GM11168 (cell line): ENCODE data around the gene HTT.

Experiments
- in situ Hi-C: fragments of 300-500 bp; cut with MboI; formaldehyde crosslinking; loops from one replicate; pipeline ENCODE4 v1.12.0; 2022; ENCODE audit warnings: low sequenced_read_pairs; ENCODE audit not compliant: unreplicated experiment

HTT gene

DNA sequence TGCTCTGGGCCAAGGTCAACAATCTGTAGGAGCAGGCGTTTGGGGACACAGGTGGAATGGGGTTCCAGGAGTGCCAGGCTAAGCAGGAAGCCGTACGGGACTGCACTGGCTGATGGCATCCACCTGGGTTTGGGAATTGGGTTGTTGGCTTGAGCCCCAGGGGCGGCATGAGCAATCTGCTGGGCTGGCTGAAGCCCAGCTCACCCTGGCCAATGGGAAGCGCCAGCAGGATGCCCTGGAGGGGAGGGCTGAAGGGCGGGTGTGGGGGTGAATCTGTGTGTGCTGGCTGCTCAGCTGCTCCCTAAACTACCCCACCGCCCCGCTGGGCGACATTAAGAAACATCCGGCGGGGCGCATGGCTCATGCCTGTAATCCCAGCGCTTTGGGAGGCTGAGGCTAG is 209.4 kb downstream of the HTT start:
- in situ Hi-C loops: no loop called here

DNA sequence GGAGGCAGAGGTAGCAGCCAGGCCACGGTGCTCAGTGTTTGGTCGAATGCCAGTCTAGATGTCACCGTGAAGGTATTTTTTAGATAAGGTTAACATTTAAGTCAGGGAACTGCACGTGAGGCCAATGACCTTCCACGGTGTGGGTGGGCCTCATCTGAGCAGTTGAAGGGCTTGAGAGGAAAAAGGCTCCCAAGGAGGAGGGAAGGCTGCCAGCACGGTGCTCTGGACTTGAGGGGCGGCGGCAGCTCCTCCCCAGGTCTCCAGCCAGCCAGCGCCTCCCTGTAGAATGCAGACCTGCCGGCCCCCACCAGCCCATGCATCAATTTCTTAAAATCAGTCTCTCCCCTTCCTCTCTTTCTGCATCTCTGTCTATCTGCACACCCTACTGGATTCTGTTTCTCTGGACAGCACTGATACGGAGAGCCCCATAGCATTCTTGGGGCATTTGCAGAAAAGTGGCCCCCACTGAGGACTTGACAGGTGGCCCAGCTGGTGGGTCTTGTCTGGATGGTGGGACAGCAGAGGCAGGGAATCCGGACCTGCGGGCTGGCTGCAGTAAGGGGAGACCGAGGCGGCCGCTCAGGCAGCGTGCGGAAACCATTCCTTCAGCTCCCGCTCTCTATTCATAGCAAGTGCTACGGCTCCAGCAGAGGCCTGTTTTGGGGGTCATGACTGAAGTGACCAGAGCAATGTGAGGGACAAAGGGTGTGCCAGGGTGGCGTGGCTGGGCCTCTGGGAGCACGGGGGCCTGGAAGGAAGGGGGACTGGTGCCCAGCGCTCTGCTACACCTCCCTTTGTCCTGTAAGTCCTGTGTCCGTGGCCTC is 210.5 kb downstream of the HTT start:
- in situ Hi-C loops: no loop called here

DNA sequence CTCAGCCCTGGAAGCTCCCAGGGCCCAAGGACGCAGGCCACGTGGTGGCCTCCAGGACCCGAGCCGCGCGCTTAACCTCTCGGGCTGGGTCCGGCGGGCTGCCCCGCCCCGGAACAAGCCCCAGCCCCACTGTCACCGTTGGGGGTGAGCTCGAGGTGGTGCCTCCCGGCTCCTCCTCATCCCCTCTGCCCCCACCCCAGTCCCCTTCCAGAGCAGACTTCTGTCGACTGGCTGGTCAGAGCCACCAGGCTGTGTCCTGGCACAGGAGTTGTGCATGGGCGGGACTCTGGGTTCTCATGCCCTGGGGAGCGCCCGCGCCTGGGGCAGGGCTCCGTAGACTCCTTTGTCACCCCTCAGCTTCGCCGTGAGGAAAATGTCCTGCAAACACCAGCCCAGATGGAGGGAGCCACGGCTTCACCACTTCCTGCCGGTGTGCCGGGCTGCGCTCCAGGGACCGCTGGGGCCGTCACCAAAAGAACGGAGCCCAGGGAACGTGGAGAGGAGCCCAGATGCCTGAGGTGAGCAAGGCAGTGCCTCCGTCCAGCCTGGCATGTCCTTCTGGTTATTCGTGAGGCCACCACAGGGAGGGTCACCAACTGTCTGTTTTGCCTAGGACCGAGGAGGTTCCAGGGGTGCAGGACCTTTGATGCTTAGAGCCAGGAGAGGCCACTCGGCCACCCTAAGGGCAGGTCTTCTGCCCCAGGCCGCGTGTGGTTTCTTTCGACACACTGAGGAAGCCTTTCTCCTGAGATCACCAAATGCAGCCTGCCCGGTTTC is 211.3 kb downstream of the HTT start:
- in situ Hi-C loops: no loop called here

DNA sequence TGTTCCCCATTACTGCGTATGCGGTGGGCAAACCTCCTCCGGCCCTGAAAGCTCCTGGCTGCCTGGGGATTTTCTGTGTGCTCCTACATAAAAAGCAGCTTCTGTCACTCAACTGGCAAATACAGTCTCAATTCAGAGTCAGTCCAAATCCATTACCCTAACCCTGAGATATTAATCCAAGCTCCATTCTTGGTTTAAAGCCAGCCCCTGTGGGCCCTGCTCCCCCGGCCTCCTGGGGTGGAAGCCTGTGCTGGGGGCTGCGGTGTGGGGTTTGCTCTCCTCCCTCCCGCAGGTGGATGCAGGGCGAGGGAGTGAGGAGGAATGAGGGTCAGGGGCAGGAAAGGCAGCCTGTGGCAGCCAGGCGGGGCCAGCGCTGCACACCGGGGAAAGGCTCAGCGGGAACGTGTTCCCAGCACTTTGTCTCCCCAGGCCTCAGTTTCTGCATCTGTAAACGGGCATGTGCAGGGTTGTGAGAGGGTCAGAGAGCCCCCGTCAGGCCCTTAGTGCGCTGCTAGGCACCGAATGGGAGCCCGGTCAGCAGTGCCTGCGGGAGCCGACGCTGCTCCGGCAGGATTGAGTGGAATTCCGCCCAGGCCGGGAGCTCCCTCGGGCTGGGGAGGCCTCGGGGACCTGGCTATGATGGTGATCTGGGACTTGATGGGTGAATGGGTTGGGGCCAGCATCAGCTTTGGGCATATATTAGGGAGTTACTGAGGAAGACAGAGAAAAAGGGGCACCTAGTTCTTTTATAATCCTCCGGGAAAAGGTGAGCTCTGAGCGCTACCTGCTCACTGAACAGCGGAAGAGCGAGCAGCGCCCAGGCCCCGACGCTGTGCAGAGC is 212.1 kb downstream of the HTT start:
- in situ Hi-C loops: no loop called here

DNA sequence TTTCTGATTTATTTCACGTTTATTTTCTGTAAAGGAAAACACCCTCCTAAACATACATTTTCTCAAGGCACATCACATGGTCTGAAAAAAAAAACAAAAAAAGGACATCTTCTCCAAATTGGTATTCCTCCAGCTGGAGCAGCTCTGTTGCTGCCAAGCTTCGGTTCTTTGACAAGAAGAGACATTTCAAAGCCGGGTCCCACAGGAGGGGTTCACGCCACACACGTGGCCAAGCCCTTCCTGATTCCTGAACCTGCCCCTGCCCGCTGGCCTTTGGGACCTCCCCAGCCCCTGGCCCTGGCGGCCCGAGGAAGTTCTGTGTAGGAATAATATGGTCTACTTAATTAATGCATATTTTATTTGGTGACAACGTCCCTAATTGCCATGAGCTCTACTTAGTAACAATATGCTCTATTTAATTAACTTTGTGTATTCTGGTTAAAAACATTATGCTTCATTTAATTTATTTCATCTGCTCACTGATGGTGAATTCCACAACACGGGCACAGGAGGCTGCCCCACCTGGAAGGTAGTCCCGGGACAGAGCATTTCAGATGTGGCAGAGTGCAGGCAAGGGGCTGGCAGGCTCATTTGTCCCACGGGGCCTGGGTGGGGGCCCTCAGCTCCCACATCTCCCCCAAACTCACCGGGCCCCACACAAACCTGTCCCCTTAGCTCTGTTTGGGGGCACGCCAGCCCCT is 212.9 kb downstream of the HTT start:
- in situ Hi-C loops: no loop called here

DNA sequence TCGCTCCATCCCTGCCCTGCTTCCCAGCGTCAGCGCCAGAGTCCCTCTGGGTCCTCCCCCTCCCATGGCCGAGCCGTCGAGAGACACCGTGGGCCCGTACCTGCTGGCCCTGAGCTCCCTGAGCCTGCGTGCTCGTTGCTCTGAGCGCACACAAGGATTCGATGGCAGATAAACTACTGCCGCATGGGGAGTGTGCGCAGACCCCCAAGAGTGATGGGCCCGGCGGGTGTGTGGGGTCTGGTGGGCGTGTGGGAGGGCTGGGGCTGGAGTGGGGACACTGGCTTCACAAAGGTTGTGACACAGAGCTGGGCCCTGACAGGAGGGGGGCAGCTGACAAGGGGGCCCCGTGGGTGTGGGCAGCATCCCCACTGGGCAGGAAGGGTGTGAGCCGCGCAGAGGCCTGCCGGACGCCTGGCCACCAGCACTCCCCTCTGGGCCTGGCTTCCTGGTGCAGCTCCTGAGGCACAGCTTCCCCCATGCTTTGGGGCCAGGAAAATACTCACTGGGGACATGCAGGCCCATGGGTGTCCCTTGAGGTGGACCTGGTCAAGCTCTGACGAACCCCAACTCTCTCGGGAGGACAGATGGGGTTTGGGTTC is 213.6 kb downstream of the HTT start:
- in situ Hi-C loops: no loop called here

DNA sequence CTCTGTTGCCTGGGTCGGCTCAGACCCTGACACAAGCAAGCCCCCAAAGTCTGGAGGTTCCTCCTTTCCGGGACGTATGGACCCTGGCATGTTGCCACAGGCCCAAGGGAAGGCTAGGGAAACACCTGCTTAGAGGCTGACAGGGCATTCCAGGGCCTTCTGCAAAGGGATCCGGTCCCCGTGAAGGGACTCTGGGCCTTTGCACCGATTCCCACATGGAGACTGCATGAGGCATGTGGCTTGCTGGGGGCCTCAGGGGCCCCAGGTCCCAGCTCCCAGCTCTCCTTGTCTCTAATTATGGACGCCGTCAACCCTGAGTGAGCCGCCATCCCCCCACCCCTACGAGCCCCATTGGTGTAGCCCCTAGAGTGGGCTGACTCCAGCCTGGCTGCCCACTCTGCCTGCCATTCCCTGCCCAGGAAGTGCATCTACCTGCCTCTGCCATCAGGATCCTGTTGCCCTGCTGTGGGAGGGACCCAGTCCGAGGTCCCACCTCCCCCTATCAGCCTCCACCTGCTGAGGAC is 214.2 kb downstream of the HTT start:
- in situ Hi-C loops: no loop called here

DNA sequence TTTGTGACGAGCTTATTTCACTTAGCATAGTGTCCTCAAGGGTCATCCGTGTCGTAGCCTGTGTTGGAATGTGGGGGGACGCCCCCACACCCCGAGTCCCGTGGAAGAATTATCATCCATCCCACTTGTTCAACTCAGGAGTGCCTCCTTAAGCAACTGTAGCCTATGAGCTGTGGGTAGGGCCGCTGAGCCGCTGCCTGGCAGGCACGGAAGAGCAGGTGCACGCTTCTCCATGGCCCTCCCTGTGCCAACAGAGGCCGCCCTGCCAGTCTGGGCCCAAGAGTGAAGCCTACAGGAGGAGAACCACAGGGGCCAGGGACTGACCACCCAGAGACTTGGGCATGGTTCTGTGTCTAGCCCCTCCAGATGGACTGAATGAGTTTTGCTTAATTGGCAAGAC is 216.0 kb downstream of the HTT start:
- in situ Hi-C loops: no loop called here

DNA sequence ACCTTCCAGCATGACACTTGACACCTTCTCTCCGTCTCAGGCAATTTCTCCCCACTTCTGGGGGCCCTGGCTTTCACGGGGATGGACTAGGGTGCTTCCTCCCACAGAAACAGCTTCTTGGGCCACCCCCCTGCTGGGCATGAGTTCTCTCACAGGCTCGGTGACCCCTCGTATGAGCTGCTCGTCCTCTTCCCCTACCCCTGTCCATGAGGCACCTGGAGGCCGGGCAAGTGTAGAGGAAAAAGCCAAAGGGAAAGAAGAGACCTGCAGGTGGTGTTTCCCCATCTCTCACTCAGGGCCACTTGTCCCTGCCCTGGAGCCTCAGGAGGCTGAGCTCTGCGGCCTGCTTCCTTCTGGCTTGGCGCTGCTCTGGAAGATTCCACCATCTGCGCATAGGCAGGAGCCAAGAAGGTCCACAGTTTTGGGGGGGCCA is 216.4 kb downstream of the HTT start:
- in situ Hi-C loops: no loop called here

DNA sequence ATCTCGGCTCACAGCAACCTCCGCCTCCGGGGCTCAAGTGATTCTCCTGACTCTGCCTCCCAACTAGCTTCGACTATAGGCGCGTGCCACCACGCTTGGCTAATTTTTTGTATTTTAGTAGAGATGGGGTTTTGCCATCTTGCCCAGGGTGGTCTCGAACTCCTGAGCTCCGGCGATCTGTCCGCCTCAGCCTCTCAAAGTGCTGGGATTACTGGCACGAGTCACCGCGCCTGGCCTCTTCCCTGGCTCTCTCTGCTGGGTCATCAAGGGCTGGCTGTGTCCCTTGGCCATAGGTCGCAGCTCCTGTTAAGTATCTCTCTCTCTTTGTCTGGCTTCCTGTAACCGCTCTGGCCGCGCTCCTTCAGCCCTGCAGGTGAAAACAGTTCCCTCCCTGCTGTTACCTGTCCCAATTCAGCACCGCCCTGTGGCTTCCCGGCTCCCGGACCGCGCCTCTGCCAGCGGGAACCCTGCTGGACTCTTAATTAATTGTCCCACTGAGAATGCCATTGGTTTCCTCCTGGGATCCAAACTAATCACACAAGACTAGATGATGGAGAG is 217.0 kb downstream of the HTT start:
- in situ Hi-C loops: no loop called here

DNA sequence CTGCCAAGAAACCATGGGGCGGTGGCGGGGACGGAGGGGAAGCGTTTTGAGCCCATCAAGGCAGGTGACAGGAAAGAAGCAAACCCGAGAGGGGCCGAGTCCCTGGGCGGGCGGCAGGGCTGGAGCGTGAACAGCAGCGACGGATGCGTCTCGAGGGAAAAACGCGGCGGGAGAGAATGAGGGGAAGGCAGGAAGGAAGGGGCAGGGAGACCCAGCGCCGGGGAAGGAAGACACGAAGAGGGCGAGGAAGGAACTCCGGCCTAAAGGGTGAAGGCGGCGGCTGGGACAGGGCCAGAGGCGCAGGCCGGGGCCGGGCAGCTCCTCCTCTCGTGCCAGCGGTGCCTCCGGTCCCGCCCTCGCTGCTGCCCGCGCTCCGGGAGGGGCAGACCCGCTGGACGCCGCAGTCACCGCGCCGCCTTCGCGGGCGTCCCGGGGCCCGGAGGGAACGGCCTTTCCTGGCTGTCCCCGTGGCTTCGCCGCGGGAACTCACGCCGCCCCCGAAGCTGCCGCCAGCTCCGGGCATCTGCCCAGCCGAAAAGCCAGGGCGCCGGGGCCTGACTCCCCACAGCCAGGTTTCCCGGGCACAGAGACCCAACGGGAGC is 217.6 kb downstream of the HTT start:
- in situ Hi-C loops: no loop called here

DNA sequence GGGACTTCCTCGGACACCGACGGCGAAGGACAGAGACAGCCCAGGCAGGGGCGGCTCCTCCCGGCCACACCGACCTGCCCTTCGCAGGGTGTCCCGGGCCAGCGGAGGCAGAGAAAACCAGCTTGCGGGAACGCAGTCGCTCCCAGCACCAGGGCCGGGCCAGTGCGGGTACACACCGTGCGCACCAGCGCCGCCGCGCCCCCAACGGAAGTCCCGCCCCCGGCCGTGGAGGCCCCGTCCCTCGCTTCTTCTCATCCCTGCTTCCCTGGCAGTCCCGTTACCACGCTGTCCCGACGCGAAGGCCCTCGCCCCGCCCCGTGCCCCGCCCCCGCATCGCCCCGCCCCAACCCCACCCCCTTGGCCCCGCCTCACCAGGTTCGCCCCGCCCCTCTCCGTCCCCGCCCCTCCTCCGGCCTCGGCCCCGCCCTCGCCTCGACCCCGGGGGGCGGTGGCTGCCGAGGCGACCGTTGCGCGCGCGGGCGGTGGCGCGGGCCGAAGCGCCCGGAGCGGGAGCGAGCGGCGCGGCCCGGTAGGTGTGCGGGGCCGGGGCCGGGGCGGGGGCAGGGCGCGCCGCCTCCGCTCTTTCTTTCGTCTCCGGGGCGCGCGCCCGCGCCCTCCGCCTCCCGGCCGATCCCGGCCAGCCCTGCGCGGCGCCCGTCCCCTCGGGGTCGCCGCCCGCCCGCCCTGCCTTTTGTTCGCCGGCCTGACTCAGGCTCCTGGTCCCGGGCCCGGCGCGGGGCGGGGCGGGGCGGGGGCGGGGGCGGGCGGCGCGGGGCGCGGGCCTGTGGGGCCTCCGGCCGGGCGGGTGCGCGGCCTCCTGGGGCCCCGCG is 218.3 kb downstream of the HTT start, which contains the start of gene RGS12:
Gene RGS12 (plus strand): TSS at position 451 of the 830 bp plus-strand sequence. CDS start 23,150 bp downstream, outside the sequence.
- in situ Hi-C loops: no loop called here
